ENCODE data around the gene CSNK2B. TPM values are rescaled to one million over a fixed set of nuclear protein-coding genes. Genes with fewer than 3 reads are reported as not detected.

The CSNK2B gene
- total RNA-seq, 1 donor from 2014 or later, result 148 TPM

DNA sequence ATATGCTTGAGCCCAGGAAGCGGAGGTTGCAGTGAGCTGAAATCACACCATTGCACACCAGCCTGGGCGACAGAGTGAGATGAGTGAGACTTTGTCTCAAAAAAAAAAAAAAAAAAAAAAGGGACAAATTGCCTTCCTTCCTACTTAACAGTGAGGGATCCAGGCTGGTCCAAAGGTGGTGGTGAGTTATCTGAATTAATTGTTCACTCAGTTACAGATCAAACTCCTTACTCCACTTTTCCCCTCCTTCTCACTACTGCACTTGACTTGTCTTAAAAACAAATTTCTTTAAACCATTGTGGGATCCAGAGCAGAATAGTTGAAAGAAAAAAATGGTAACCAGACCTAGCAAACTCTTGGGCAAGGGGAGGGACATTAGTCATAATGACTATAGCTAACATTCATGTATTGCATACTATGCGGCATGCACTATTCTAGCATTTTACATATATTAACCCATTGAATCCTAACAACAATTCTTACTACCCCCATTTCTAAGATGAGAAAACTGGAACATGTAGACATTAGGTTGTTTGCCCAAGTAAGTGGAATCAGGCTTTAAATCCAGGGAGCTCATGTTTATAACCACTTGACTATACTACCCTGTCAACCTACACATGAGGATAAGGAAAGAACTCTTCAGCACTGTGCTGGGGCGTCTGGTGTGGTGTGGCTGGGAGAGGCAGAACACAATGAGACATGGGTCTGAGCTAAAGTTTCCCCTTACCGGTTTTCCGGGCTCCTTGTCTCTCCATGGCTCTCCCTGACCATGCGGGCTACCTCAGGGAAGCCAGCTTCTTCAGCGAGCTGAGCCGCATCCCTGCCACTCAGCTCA lies 2.5 kb upstream of the CSNK2B start:
- H3K4me1 ChIP-seq, result peaks cover 24 to 49% of the 10 kb centered on the region in 2 donors

GRCh38 chr6:31663961-31664789 lies 1.7 kb upstream of the CSNK2B start:
- no peaks in the 10 kb centered on the region for H3K27me3 ChIP-seq

More for the DNA sequence above, 2.5 kb upstream of the CSNK2B start:
- TF ChIP-seq CTCF (IDR thresholded peaks at IDR 0.05), result no peak
- peaks cover 18 to 19% of the 10 kb centered on the region in 2 donors for H3K36me3 ChIP-seq
- peak overlapping the region; percentile 91 to 97 for H3K27ac ChIP-seq
- peak overlapping the region; percentile 72 to 97 for H3K4me3 ChIP-seq
- intact Hi-C loops (cut with DNase I), result loop anchor here (5.0 to 10.0 kb wide), 3 partner anchors 511 to 1651 kb away; partner anchors contain the start of genes AGPAT1, RNF5, TAPBP and ZBTB22
- H3K27me3 ChIP-seq, result no peaks in the 10 kb centered on the region
- DNase-seq (ENCODE audit: low spot score in 2 of 2), result no peak
- no peaks in the 10 kb centered on the region for H3K9me3 ChIP-seq

GRCh38 chr6:31664790-31665500 lies 935 bp upstream of the CSNK2B start, which contains the start of gene GPANK1:
GPANK1 (minus strand) TSS chr6:31664997; CDS start chr6:31664478, 519 bp downstream.
- H3K4me3 ChIP-seq, result peak within 1 kb of the TSS; percentile 72 to 97
- peaks cover 16 to 34% of the 10 kb centered on the region in 2 donors for H3K4me1 ChIP-seq
- peak; percentile 73 to 96 for DNase-seq (ENCODE audit: low spot score in 2 of 2)
- H3K9me3 ChIP-seq, result no peaks in the 10 kb centered on the region
- H3K36me3 ChIP-seq, result peaks cover 34 to 35% of the 10 kb centered on the region in 2 donors
- H3K27me3 ChIP-seq, result no peaks in the 10 kb centered on the region
- intact Hi-C loops (cut with DNase I), result loop anchor here (1.0 to 10.0 kb wide), 7 partner anchors 13 to 1650 kb away; partner anchors contain the start of genes AGPAT1, BAG6, NELFE and PRRC2A
- peak within 1 kb of the TSS; percentile 91 to 97 for H3K27ac ChIP-seq
- no peak for TF ChIP-seq CTCF (IDR thresholded peaks at IDR 0.05)

More at GRCh38 chr6:31663961-31664789, 1.7 kb upstream of the CSNK2B start:
- H3K4me1 ChIP-seq, result peaks cover 20 to 41% of the 10 kb centered on the region in 2 donors
- no peaks in the 10 kb centered on the region for H3K9me3 ChIP-seq
- intact Hi-C loops (cut with DNase I), result loop anchor here (1.0 to 10.0 kb wide), 4 partner anchors 44 to 1651 kb away; partner anchors contain the start of genes AGPAT1, PRRC2A, RNF5 and TAPBP
- peak in 1 of 2 donors; percentile 77 for DNase-seq (ENCODE audit: low spot score in 2 of 2)
- peak overlapping the region; percentile 72 to 97 for H3K4me3 ChIP-seq
- H3K36me3 ChIP-seq, result peaks cover 26 to 27% of the 10 kb centered on the region in 2 donors
- peak overlapping the region; percentile 91 to 97 for H3K27ac ChIP-seq
- TF ChIP-seq CTCF (IDR thresholded peaks at IDR 0.05), result no peak

GRCh38 chr6:31666337-31666965 lies 571 bp downstream of the CSNK2B start:
- H3K4me3 ChIP-seq, result peak overlapping the region; percentile 72 to 97
- no peak for DNase-seq (ENCODE audit: low spot score in 2 of 2)
- no peaks in the 10 kb centered on the region for H3K9me3 ChIP-seq
- peaks cover 49 to 50% of the 10 kb centered on the region in 2 donors for H3K36me3 ChIP-seq
- no peaks in the 10 kb centered on the region for H3K27me3 ChIP-seq
- intact Hi-C loops (cut with DNase I), result loop anchor here (1.0 to 10.0 kb wide), 6 partner anchors 37 to 1648 kb away; partner anchors contain the start of genes ABHD16A, AGPAT1, DDAH2 and NELFE
- H3K4me1 ChIP-seq, result peaks cover 16 to 29% of the 10 kb centered on the region in 2 donors
- no peak for TF ChIP-seq CTCF (IDR thresholded peaks at IDR 0.05)
- H3K27ac ChIP-seq, result peak overlapping the region; percentile 91 to 97
